Prostate gland (tissue), 2 donors: ENCODE results near the gene IRAK3. TPM values are rescaled to one million over a fixed set of nuclear protein-coding genes. Genes with fewer than 3 reads are reported as not detected.

Source experiments
- DNase-seq: peaks from one replicate; pipeline ENCODE4 v3.0.0-alpha.2; 2019; ENCODE audit warnings: low spot score
- H3K27ac ChIP-seq, 2 donors: fragments of 200-600 bp; sonication (generic); 2 replicates each; pipeline ENCODE4 v1.5.1; 2017 to 2019
- H3K27me3 ChIP-seq: fragments of 200-600 bp; sonication (generic); replicated peaks from 2 replicates; pipeline ENCODE4 v1.5.1; 2019; ENCODE audit not compliant: insufficient read depth
- H3K36me3 ChIP-seq, 2 donors: fragments of 200-600 bp; sonication (generic); 1 replicate in 1 of 2; 2 replicates in 1 of 2; pipeline versions ENCODE4 v1.5.1 to v1.8.1; 2017 to 2019
- H3K4me1 ChIP-seq: fragments of 200-600 bp; sonication (generic); replicated peaks from 2 replicates; pipeline ENCODE4 v1.5.1; 2019
- H3K4me3 ChIP-seq, 2 donors: fragments of 200-600 bp; sonication (generic); 2 replicates each; pipeline ENCODE4 v1.5.1; 2017 to 2019
- H3K9me3 ChIP-seq: fragments of 200-600 bp; sonication (generic); 2 replicates; pipeline ENCODE4 v1.5.1; 2017
- CTCF ChIP-seq, 4 experiments: fragments of 200-600 bp in 2 of 4; fragments of 450-650 bp in 2 of 4; sonication (generic) in 2 of 4; IDR thresholded peaks; 1 replicate in 3 of 4; 2 replicates in 1 of 4; pipeline ENCODE4 v1.5.1; 2016 to 2019; ENCODE audit warnings: antibody characterized with exemption in 4 of 4, mild to moderate bottlenecking in 2 of 4, moderate library complexity in 2 of 4
- POLR2A ChIP-seq: fragments of 450-650 bp; IDR thresholded peaks from one replicate; pipeline ENCODE4 v1.6.1; 2016; ENCODE audit warnings: antibody characterized with exemption, mild to moderate bottlenecking
- POLR2AphosphoS5 ChIP-seq: sonication (generic); formaldehyde crosslinking; IDR thresholded peaks from one replicate; pipeline ENCODE4 v1.6.1; 2017; ENCODE audit warnings: antibody characterized with exemption
- WGBS: methylation state at CpG from one replicate; pipeline ENCODE4 v1.1.5; 2018; 5-methylcytosine and 5-hydroxymethylcytosine counted together
- intact Hi-C: fragments of 100-400 bp; cut with DNase I; formaldehyde crosslinking; loops from one replicate; pipeline ENCODE4 v1.14.2; 2022
- total RNA-seq, 2 donors: library from RNA; depleted of rRNA; stranded (reverse); fragments of >200 nt; gene quantifications; one replicate each; pipeline ENCODE4 v1.1.0, GENCODE V29; 2016

IRAK3 gene
- total RNA-seq, 2 donors from 2014 or later: 4.5 to 9.5 TPM

DNA sequence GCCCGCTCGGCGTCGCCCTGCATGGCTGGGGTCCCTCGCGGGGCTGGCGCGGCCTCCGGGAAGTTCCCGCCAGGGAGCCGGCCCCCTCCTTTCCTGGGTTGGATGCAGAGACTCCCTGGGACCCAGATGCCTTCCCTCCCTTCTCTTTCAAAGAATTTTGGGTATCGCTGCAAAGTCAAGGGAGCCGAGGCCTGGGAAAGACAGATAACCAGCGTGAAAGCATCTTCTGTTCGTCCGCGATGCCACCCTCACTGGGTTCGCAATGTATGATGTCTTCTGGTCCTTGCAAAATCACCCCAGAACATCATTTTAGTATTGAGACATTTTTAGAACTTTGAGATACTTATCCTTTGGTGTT lies 451 bp downstream of the IRAK3 start:
- Histone ChIP-seq H3K4me1 (no peaks in the 10 kb centered on the region), H3K4me3 (peak overlapping the region; percentile 37 to 43), H3K36me3 (no peaks in the 10 kb centered on the region), H3K27ac (peak overlapping the region; percentile 63 to 76), H3K27me3 (no peaks in the 10 kb centered on the region), H3K9me3 (no peaks in the 10 kb centered on the region)
- intact Hi-C loops: loop anchor here (10.0 kb wide), 2 partner anchors 45 to 1075 kb away; partner anchors contain the start of gene CAND1
- no peak for DNase-seq
- TF ChIP-seq POLR2AphosphoS5 (no peak), POLR2A (no peak), CTCF (IDR thresholded peaks at IDR 0.05) (no peak)
- 23% methylated on average over 18 of the region's 18 CpGs for WGBS

DNA sequence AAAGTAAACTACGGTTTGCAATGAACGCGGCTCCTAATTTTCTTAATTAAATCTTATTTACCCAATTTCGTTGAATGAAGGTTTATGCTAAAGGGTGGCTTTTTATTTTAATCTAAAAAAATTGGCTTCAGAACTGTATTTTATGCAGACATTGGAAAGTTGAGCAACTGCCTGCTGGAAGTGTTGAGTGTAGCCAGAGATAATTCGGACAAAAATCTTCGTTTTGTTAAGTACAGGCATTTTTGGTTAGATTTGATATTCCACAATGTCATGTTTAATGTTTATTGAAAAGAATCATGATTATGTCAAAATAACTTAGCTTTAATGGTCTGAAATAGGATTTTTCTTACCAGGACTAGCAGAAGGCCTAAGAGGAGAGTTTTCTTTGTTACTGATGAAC lies 875 bp downstream of the IRAK3 start:
- Histone ChIP-seq H3K4me3 (peak overlapping the region; percentile 37 to 43), H3K9me3 (no peaks in the 10 kb centered on the region), H3K4me1 (no peaks in the 10 kb centered on the region), H3K27me3 (no peaks in the 10 kb centered on the region), H3K36me3 (no peaks in the 10 kb centered on the region), H3K27ac (peak overlapping the region; percentile 63 to 76)
- intact Hi-C loops: loop anchor here (10.0 kb wide), 2 partner anchors 45 to 1075 kb away; partner anchors contain the start of gene CAND1
- TF ChIP-seq POLR2AphosphoS5 (no peak), CTCF (IDR thresholded peaks at IDR 0.05) (no peak), POLR2A (no peak)
- no peak for DNase-seq
- WGBS: 66% methylated on average over 6 of the region's 6 CpGs

- TF ChIP-seq POLR2AphosphoS5: no peak
- TF ChIP-seq POLR2A: no peak
- TF ChIP-seq CTCF (IDR thresholded peaks at IDR 0.05): no peak
- Histone ChIP-seq H3K4me1 (no peaks in the 10 kb centered on the region), H3K27me3 (no peaks in the 10 kb centered on the region), H3K4me3 (no peak overlapping the region), H3K36me3 (no peaks in the 10 kb centered on the region), H3K9me3 (no peaks in the 10 kb centered on the region), H3K27ac (no peak overlapping the region)
- no peak for DNase-seq
- WGBS: 35% methylated on average over 1 of the region's 1 CpG
- intact Hi-C loops: no loop called here
These were observed 1.7 kb downstream of the IRAK3 start for GRCh38 chr12:66190519-66191370.

DNA sequence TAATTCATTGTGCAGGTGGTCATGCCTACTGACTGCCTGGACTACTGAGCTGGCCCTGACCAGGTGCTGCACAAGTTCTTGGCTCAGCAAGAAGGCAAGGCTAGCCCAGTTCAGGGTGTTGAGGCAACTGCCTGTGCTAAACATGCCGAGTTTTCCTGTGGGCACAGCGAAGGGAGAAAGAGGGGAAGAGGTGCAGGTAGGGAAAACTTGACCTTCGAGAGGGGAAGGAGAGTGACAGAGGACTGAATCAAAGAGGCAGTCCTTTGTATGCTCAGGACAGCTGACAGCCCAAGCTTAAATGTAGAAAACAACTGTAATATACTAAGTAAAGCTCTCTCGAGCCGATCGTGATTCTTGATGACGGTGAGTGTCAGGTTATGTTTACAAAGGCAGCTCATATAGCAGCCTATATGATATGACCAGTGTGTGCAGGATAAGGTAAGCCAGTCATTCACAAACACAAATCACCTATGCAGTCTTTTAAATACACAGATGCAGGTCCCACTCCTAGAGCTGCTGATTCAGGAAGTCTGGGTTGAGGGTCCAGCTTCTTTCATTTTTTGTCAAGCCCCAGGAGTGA lies 2.6 kb downstream of the IRAK3 start:
- intact Hi-C loops: no loop called here
- TF ChIP-seq POLR2AphosphoS5: no peak
- no peak for TF ChIP-seq CTCF (IDR thresholded peaks at IDR 0.05)
- no peak for TF ChIP-seq POLR2A
- Histone ChIP-seq H3K27ac (no peak overlapping the region), H3K4me3 (no peak overlapping the region), H3K4me1 (no peaks in the 10 kb centered on the region), H3K9me3 (no peaks in the 10 kb centered on the region), H3K36me3 (no peaks in the 10 kb centered on the region), H3K27me3 (no peaks in the 10 kb centered on the region)
- 53% methylated on average over 7 of the region's 7 CpGs for WGBS
- DNase-seq: no peak

GRCh38 chr12:66194122-66194521 lies 5.1 kb downstream of the IRAK3 start:
- DNase-seq: no peak
- Histone ChIP-seq H3K4me3 (no peak overlapping the region), H3K36me3 (no peaks in the 10 kb centered on the region), H3K27me3 (no peaks in the 10 kb centered on the region), H3K9me3 (no peaks in the 10 kb centered on the region), H3K27ac (no peak overlapping the region), H3K4me1 (no peaks in the 10 kb centered on the region)
- intact Hi-C loops: no loop called here
- TF ChIP-seq POLR2A (no peak), CTCF (IDR thresholded peaks at IDR 0.05) (no peak), POLR2AphosphoS5 (no peak)
- 95% methylated on average over 2 of the region's 2 CpGs for WGBS
